GM18502 (cell line): ENCODE data around the gene ACAA1.
"Not testable (repeated sequence)": the region's sequence is repeated elsewhere in the genome, so short reads cannot be mapped to it uniquely, and the experiment has no call there.

Experiments
- ATAC-seq: cut with Tn5 transposase; IDR thresholded peaks from one replicate; pipeline ENCODE4 v1.9.1; 2021; ENCODE audit warnings: mild to moderate bottlenecking; ENCODE audit not compliant: unreplicated experiment, poor library complexity

ACAA1 gene

DNA sequence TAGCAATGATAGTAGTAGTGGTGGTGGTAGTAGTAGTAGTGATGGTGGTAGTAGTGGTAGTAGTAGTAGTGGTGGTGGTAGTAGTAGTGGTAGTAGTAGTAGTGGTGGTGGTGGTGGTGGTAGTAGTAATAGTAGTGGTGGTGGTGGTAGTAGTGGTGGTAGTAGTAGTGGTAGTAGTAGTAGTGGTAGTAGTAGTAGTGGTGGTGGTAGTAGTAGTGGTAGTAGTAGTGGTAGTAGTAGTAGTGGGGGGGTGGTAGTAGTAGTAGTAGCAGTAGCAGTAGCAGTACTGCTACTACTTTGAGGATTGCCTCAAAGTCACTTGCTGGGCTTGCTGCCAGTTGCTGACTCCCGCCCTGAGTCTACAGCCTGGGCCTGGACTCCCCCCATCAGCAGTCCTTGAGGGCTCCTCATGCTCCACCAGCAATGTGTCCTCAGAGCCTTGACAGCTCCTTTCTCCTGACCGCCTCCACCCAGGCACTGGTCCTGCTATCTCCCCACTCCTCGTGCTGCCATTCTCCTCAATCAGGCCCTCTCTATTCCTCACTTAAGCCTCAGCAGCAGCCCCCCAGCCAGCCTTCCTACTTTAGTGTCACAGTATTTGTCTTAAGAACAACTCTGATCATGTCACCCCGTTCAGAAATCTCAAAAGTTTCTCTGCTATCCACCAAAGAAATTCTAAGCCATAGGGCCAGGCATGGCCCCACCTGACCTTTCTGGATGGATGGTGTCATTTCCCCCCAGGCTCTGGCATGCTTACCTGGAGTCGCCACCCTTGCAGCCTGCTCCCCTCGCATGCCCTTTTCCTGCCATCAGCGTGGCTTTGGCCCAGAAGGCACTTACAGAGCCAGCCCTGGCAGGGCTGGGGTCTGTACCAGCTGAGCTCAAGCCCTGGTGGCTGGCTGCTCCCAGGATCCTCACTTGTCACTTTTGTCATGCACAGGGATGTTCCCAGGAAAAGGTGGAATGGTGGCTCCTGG, 52.3 kb downstream of the ACAA1 start:
- ATAC-seq: no peak

DNA sequence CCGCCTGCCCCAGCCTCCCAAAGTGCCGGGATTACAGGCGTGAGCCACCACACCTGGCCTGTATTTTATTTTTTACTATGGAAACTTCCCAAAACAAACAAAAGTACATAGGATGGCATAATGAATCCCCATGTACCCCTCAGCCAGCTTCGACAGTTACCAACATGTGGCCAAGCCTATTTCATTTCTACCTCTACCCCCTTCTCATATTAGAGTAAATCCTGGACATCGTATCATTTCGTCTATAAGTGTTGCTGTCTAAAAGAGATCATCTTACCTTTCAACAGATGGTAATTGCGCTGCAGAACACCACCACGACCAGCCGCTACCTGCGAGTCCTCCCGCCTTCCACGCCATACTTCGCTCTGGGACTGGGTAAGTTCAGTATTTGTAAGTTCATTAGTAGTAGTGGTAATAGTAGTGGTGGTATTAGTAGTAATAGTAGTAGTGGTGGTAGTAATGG, 53.0 kb downstream of the ACAA1 start:
- no peak for ATAC-seq

DNA sequence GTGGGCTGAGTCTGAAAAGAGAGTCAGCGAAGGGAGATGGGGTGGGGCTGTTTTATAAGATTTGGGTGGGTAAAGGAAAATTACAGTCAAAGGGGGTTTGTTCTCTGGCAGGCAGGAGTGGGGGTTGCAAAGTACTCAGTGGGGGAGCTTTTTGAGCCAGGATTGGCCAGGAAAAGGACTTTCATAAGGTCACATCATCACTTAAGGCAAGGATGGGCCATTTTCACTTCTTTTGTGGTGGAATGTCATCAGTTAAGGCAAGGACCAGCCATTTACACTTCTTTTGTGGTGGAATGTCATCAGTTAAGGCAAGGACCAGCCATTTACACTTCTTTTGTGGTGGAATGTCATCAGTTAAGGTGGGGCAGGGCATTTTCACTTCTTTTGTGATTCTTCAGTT, 53.7 kb downstream of the ACAA1 start:
- ATAC-seq: not testable (repeated sequence)

DNA sequence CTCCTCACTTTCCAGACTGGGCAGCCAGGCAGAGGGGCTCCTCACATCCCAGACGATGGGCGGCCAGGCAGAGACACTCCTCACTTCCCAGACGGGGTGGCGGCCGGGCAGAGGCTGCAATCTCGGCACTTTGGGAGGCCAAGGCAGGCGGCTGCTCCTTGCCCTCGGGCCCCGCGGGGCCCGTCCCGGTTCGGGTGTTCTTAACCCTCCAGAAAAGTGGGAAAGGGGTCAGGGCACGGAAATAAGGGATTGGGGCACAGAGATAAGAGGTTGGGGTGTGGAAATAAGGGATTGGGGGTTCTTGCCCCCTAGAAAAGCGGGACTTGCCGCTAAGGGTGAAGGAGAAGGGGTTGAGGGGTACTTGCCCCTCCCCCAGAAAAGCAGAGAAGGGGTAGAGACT, 54.6 kb downstream of the ACAA1 start:
- not testable (repeated sequence) for ATAC-seq

DNA sequence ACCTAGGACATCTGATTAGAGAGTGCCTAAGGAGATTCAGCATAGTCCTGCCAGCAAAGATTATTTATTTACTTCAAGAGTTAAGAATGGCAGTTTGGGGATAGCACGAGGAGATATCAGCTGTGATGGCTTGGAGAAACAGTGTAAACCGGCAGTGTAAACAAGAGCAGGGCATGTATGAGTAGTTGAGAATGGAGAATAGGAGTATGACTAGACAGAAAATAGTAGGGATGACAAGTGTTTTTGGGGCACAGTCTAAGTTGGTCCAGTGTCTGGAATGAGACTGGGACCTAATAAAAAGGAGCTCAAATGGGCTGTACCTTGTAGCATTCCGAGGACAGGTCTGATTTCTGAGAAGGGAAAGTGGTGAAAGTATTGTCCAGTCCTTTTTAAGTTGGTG, 59.9 kb downstream of the ACAA1 start:
- ATAC-seq: not testable (repeated sequence)
